D341Med (cell line): Measurements from ENCODE around the gene YEATS4.

Experiments used
- DNase-seq: peaks from one replicate; pipeline ENCODE4 v3.0.0; 2012; ENCODE audit warnings: low spot score

Gene YEATS4

GRCh38 chr12:69342421-69342820 lies 17.1 kb upstream of the YEATS4 start:
- DNase-seq = no peak

GRCh38 chr12:69343357-69343756 lies 16.2 kb upstream of the YEATS4 start:
- DNase-seq = no peak

DNA sequence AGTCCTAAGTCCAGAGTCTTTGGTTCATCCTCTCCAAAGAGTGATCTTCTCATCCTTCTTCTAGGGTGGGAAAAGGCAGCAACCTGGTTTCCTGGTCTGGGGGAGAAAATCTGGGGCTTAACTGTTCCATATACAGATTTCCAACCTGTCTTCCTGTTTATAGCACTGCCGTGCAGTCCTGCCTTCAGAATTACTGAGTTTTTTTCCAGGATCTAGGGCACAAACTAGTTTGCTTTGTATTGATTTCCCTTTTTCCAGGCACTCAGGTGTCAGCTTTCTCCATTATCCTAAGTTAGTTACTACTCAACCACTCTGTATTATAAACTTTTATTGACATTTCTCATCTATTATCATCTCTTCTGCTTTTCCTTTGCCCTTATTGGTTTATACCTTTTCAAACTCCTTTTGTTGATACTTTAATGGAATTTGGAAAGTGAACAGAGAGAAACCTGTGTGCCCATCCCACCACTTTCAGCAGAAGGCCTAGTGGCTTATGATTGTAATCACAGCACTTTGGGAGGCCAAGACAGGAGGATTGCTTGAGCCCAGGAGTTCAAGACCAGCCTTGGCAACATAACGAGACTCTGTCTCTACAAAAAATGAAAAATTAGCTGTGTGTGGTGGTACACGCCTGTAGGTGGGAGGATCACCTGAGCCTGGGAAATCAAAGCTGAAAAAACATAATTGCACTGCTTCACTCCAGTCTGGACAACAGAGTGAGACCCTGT lies 15.5 kb upstream of the YEATS4 start:
- DNase-seq = no peak

DNA sequence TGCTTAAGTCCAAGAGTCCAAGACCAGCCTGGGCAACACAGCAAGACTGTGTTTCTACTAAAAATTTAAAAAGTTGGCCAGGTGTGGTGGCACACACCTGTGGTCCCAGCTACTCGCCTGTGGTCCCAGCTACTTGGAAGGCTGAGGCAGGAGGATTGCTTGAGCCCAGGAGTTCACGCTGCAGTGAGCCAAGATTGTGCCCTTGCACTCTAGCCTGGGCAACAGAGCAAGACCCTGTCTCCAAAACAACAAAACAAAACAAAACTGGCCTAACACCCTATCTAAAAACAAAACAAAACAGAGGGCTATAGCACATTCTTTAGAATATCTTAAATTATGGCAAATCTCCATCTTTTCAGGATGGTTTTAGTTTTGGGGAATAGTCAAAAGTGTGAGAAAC lies 14.5 kb upstream of the YEATS4 start:
- DNase-seq = no peak

GRCh38 chr12:69345742-69346141 lies 13.8 kb upstream of the YEATS4 start:
- no peak for DNase-seq

- no peak for DNase-seq
These were observed 11.2 kb upstream of the YEATS4 start, which contains the start of gene LYZ for GRCh38 chr12:69348162-69348938. LYZ (plus strand) TSS chr12:69348381; CDS start chr12:69348409, 28 bp downstream.

- DNase-seq = no peak
These were observed 9.4 kb upstream of the YEATS4 start for GRCh38 chr12:69350002-69350626.

DNA sequence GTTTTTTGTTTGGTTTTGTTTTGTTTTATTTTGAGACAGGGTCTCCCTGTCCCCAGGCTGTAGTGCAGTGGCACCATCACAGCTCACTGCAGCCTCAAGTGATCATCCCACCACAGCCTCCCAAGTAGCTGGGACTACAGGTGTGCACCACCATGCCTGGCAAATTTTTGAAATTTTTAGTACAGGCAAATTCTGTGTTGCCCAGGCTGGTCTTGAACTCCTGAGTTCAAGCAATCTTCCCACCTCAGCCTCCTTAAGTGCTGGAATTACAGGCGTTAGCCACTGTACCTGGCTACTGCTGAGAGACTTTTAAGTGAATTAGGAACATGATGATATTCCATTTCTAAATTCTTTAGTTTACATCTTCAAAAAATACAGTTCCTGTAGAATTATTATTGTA lies 8.8 kb upstream of the YEATS4 start:
- DNase-seq = no peak

- no peak for DNase-seq
These were observed 7.9 kb upstream of the YEATS4 start for GRCh38 chr12:69351462-69352236.

DNA sequence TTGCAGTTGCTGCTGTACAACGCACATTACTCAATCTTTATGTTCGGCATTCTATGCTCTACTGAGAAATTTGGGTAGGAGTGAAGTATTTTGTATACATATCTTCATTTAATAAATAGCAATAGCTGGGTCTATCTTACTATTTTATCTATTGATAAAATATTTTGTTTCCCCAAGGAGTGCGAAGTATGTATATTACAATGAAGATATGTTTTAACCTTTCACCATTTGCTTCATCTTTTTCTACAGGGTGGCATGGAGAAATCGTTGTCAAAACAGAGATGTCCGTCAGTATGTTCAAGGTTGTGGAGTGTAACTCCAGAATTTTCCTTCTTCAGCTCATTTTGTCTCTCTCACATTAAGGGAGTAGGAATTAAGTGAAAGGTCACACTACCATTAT lies 6.6 kb upstream of the YEATS4 start:
- DNase-seq = no peak

- DNase-seq = no peak
These were observed 5.4 kb upstream of the YEATS4 start for GRCh38 chr12:69354172-69354555.

- DNase-seq = no peak
These were observed 4.9 kb upstream of the YEATS4 start for GRCh38 chr12:69354556-69355187.

DNA sequence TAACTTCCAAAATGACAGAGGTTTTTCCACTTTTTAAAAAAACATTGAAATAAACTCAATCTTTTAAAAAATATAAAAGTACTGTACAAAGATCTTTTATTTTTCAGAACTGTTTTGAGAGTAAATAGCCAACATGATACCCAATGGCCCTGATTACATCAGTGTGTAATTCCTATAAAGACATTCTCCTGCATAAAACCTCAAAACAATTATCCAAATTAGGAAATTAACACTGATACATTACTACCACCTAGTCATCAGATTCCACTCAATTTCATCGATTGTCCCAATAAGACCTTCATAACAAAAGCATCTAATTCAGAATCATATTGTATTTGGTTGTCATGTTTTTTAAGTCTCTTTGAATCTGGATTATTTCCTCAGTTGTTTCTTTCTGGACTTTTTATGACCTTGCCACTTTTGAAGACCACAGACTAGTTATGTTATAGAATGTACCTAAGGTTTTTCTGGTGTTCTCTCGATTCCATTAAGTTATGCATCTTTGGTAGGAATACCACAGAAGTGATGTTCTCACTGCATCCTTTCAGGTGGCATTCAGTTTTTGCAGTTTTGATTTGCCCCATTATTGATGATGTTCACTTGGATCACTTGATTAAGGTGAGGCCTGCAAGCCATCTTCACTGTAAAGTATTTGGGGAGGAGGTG lies 4.0 kb upstream of the YEATS4 start:
- no peak for DNase-seq

DNA sequence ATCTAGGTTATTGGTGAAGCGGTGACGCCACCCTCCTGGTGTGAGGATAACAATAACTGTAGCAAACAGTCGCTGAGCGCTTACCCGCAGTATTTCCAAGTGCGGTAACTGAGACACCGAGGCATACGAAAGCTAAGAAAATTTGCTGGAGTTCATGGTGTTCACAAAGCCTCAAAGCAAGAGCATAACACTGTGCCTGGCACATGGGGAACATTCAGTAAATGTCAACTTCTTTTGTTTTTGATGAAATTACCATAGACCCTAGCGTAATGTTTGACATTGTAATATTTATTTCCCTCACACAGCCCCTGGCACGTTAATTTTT lies 767 bp downstream of the YEATS4 start:
- DNase-seq = no peak

- no peak for DNase-seq
These were observed 7.3 kb downstream of the YEATS4 start for GRCh38 chr12:69366796-69367195.

DNA sequence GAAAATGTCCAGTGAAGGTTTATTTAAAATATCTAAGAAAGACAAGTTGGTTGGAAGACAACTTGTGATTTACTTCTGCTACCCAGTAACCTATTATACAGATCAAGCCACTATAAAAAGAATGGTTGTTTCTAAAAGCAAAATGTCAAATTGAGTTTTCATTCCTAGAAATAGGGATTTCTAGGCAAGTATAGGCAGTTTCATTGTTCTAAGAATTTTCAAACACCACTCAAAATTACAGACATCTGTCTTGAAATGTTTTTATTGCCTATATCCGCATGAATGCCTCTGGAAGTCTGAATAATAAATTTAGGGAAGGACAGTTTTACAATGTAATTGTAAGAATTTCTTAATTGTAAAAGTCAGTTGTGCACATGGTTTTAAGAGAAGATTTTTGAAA lies 8.6 kb downstream of the YEATS4 start:
- no peak for DNase-seq

GRCh38 chr12:69383074-69383473 lies 23.5 kb downstream of the YEATS4 start:
- no peak for DNase-seq

- no peak for DNase-seq
These were observed 25.5 kb downstream of the YEATS4 start for GRCh38 chr12:69385038-69385437.

- DNase-seq = no peak
These were observed 27.4 kb downstream of the YEATS4 start for GRCh38 chr12:69386921-69387320.

GRCh38 chr12:69388371-69388770 lies 28.8 kb downstream of the YEATS4 start:
- peak; percentile 29 for DNase-seq

DNA sequence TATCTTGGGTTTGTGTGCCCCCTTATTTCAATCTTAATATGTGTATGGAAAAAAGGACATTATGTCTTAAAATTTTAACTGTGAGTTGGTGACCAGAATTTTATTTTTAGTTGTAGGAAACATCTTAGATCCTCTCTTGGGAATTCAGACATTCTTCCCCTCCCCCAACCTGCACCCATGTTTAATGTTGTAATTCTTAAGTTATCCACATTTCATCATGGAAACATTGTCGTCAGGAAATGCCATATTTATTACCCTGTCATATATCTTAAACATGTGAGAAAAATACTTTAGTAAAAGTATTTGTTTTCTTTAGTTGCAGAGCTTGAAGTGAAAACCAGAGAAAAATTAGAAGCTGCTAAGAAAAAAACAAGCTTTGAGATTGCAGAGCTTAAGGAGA lies 30.3 kb downstream of the YEATS4 start:
- DNase-seq = no peak
